OCI-LY7 (cell line): ENCODE measurements around the gene HP1BP3. TPM values are rescaled to one million over a fixed set of nuclear protein-coding genes. Genes with fewer than 3 reads are reported as not detected.

Experiments used
- BruUV-seq: library from RNA; stranded (reverse); fragments of 400-500 nt; replicated peaks from 2 replicates; lab custom pipeline; 2021; lab: Mats Ljungman, UMichigan
- CTCF ChIA-PET: fragments of 300-600 bp; sonication (Branson Sonifier 250); formaldehyde crosslinking; loops from one replicate; lab custom pipeline; 2022; ENCODE audit warnings: antibody characterized with exemption; ENCODE audit not compliant: unreplicated experiment; lab: Charles Lee
- POLR2A ChIA-PET: fragments of 300-600 bp; sonication (Branson Sonifier 250); formaldehyde crosslinking; loops from one replicate; lab custom pipeline; 2022; ENCODE audit warnings: antibody characterized with exemption; lab: Charles Lee
- DNase-seq: peaks from one replicate; pipeline ENCODE4 v3.0.0-alpha.2; 2015; ENCODE audit warnings: low spot score
- H2AFZ ChIP-seq: fragments of 200-600 bp; sonication (generic), shearing (Covaris generic); 2 replicates; pipeline ENCODE4 v1.6.1; 2014; ENCODE audit warnings: mild to moderate bottlenecking, antibody characterized with exemption, low read length, moderate library complexity
- H3K27ac ChIP-seq: fragments of 200-600 bp; sonication (generic); 2 replicates; pipeline ENCODE4 v1.5.1; 2014; ENCODE audit warnings: mixed run types, low read depth, mild to moderate bottlenecking, moderate library complexity, low read length, inconsistent platforms; ENCODE audit not compliant: poor library complexity, severe bottlenecking
- H3K36me3 ChIP-seq: fragments of 200-600 bp; sonication (generic); 2 replicates; pipeline ENCODE4 v1.6.1; 2014; ENCODE audit warnings: mild to moderate bottlenecking, antibody characterized with exemption, low read length, moderate library complexity, mixed read lengths; ENCODE audit not compliant: insufficient read depth
- H3K4me1 ChIP-seq: fragments of 200-600 bp; sonication (generic); 2 replicates; pipeline ENCODE4 v1.5.1; 2014; ENCODE audit warnings: mild to moderate bottlenecking, low read length; ENCODE audit not compliant: insufficient read depth, poor library complexity, severe bottlenecking
- H3K4me2 ChIP-seq: fragments of 200-600 bp; sonication (generic); 2 replicates; pipeline ENCODE4 v1.6.1; 2014; ENCODE audit warnings: mild to moderate bottlenecking, low read length
- H3K4me3 ChIP-seq: fragments of 200-600 bp; sonication (generic); 2 replicates; pipeline ENCODE4 v1.5.1; 2014; ENCODE audit warnings: mild to moderate bottlenecking, low read depth, low read length; ENCODE audit not compliant: poor library complexity, severe bottlenecking
- H3K79me2 ChIP-seq: fragments of 200-600 bp; sonication (generic); 2 replicates; pipeline ENCODE4 v1.6.1; 2016; ENCODE audit warnings: low read depth, mild to moderate bottlenecking, low read length, moderate library complexity, mixed read lengths; ENCODE audit not compliant: insufficient read depth
- H3K9me2 ChIP-seq: fragments of 200-600 bp; sonication (generic); 2 replicates; pipeline ENCODE4 v1.6.1; 2016; ENCODE audit warnings: mild to moderate bottlenecking, low read length, mixed read lengths; ENCODE audit not compliant: insufficient read depth
- H3K9me3 ChIP-seq: fragments of 200-600 bp; sonication (generic); 2 replicates; pipeline ENCODE4 v1.6.1; 2014; ENCODE audit warnings: mild to moderate bottlenecking, mixed run types, low read length, mixed read lengths
- H4K20me1 ChIP-seq: fragments of 200-600 bp; sonication (generic); 2 replicates; pipeline ENCODE4 v1.6.1; 2014; ENCODE audit warnings: mild to moderate bottlenecking, antibody characterized with exemption, low read length, moderate library complexity, mixed read lengths; ENCODE audit not compliant: insufficient read depth
- CTCF ChIP-seq: fragments of 200-600 bp; sonication (generic); conservative IDR thresholded peaks from 2 replicates; pipeline ENCODE4 v1.5.1; 2014; ENCODE audit warnings: mild to moderate bottlenecking, antibody characterized with exemption, low read length, moderate library complexity, mixed read lengths
- EZH2phosphoT487 ChIP-seq: fragments of 200-600 bp; sonication (generic); IDR thresholded peaks from 2 replicates; pipeline ENCODE4 v1.6.1; 2018; ENCODE audit warnings: low read depth, borderline replicate concordance, mild to moderate bottlenecking, mixed run types, antibody characterized with exemption, low read length, moderate library complexity, mixed read lengths
- intact Hi-C: fragments of 100-400 bp; cut with micrococcal nuclease; formaldehyde crosslinking; loops from one replicate; pipeline ENCODE4 v1.10.0; 2022; ENCODE audit not compliant: unreplicated experiment
- total RNA-seq, 2 experiments: library from RNA; depleted of rRNA in 1 of 2; stranded (reverse); fragments of >200 nt in 1 of 2; shearing (Covaris generic) in 1 of 2; gene quantifications; 2 replicates each; pipeline ENCODE4 v1.2.3, GENCODE V29; 2014 to 2022

Gene HP1BP3
- total RNA-seq, 2 experiments from 2014 or later, result 288 to 295 TPM

DNA sequence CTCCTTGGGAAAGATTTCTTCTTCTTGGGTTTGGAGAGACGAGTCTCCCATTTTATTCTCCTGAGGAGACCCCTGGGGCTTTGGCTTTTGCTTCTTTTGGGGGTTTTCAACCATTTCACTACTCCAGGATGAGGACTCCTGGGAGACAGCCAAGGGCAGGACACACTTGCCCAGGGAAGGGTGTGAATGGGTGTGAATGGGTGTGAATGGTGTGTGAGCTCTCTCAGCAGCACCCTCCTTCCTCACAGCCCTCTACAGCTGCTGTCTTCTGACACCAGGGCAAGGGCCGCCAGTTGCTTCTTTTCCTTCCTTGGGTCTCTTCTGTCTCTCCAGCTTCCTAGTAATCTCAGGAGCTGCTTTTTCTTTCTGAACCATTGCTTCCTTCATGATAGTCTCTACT is 93.5 kb downstream of the HP1BP3 start:
- Histone ChIP-seq H3K4me3 (no peak overlapping the region), H3K9me3 (no peaks in the 10 kb centered on the region), H3K27ac (no peak overlapping the region), H3K79me2 (no peaks in the 10 kb centered on the region), H3K4me2 (no peak overlapping the region), H3K9me2 (no peaks in the 10 kb centered on the region), H2AFZ (no peak overlapping the region), H3K36me3 (no peaks in the 10 kb centered on the region), H3K4me1 (no peaks in the 10 kb centered on the region), H4K20me1 (no peaks in the 10 kb centered on the region)
- no TSS peak for BruUV-seq
- no peak for DNase-seq
- intact Hi-C loops, result loop anchor here (10.0 kb wide), 1 partner anchor 271 kb away; no protein-coding TSS in a partner anchor
- ChIA-PET POLR2A (no interaction called here), CTCF (interaction anchor here (0.6 kb wide), 1 partner anchor 286 kb away, joined by 3 read pairs; no protein-coding TSS in a partner anchor)
- TF ChIP-seq EZH2phosphoT487 (no peak), CTCF (no peak)

Other genes with a start within 250 kb of the HP1BP3 start
- not detected in 2 replicates for gene FAM43B, start 234.7 kb downstream of the HP1BP3 start, total RNA-seq (2014; rRNA removed; shearing (Covaris generic))
- not detected in 2 replicates for gene FAM43B, start 234.7 kb downstream of the HP1BP3 start, total RNA-seq (2022)
- not detected in 2 replicates for gene CDA, start 198.2 kb downstream of the HP1BP3 start, total RNA-seq (2014; rRNA removed; shearing (Covaris generic))
- gene CDA, start 198.2 kb downstream of the HP1BP3 start, total RNA-seq (2022), result not detected in 2 replicates
- 8.2 and 8.9 TPM in 2 replicates for gene PINK1, start 153.8 kb downstream of the HP1BP3 start, total RNA-seq (2014; rRNA removed; shearing (Covaris generic))
- gene PINK1, start 153.8 kb downstream of the HP1BP3 start, total RNA-seq (2022), result 13.4 and 15.7 TPM in 2 replicates
- 95.1 and 111 TPM in 2 replicates for gene DDOST, start 125.9 kb downstream of the HP1BP3 start, total RNA-seq (2014; rRNA removed; shearing (Covaris generic))
- 136 and 148 TPM in 2 replicates for gene DDOST, start 125.9 kb downstream of the HP1BP3 start, total RNA-seq (2022)
- gene KIF17, start 69.3 kb downstream of the HP1BP3 start, total RNA-seq (2014; rRNA removed; shearing (Covaris generic)), result not detected in 2 replicates
- 0.74 and 1.1 TPM in 2 replicates for gene KIF17, start 69.3 kb downstream of the HP1BP3 start, total RNA-seq (2022)
- gene SH2D5, start 54.6 kb downstream of the HP1BP3 start, total RNA-seq (2014; rRNA removed; shearing (Covaris generic)), result 0.46 TPM in 1 of 2 replicates, not detected in the other
- gene SH2D5, start 54.6 kb downstream of the HP1BP3 start, total RNA-seq (2022), result 0.42 and 0.68 TPM in 2 replicates